GM12878 (cell line): Measurements from ENCODE around the gene FAM20B. TPM values are rescaled to one million over a fixed set of nuclear protein-coding genes. Genes with fewer than 3 reads are reported as not detected.
A peak's percentile ranks its signal among the peaks of the same experiment; 100 is the strongest.

Experiments
- ATAC-seq: fragments of 200-7000 bp; cut with Tn5 transposase; 3 replicates; pipeline ENCODE4 v1.9.1; 2020; ENCODE audit warnings: mild to moderate bottlenecking, moderate library complexity
- BruUV-seq: library from RNA; stranded (reverse); fragments of 400-500 nt; replicated peaks from 2 replicates; lab custom pipeline; 2021; lab: Mats Ljungman, UMichigan
- CTCF ChIA-PET: fragments of 300-600 bp; sonication (Branson Sonifier 250); formaldehyde crosslinking; extraction: SDS; loops from one replicate; lab custom pipeline; 2021; ENCODE audit warnings: inconsistent platforms; lab: Yijun Ruan, JAX
- POLR2A ChIA-PET: fragments of 350-600 bp; formaldehyde crosslinking; extraction: SDS; loops from one replicate; lab custom pipeline; 2021; ENCODE audit warnings: inconsistent platforms; lab: Charles Lee
- RAD21 ChIA-PET: fragments of 300-600 bp; sonication (Branson Sonifier 250); formaldehyde crosslinking; loops from one replicate; lab custom pipeline; 2023; ENCODE audit warnings: antibody characterized with exemption; ENCODE audit not compliant: unreplicated experiment; lab: Charles Lee
- SMC1A ChIA-PET: fragments of 300-600 bp; sonication (Branson Sonifier 250); formaldehyde crosslinking; loops from one replicate; lab custom pipeline; 2023; ENCODE audit not compliant: unreplicated experiment, uncharacterized antibody; lab: Charles Lee
- DNase-seq: peaks from one replicate; pipeline ENCODE4 v3.0.0-alpha.2; 2011; ENCODE audit warnings: low read depth, low spot score
- FAIRE-seq: peaks from 3 replicates; lab custom pipeline; 2011; peaks lifted over from hg19 to GRCh38; lab: Jason Lieb, UNC
- H2AFZ ChIP-seq: 2 replicates; pipeline ENCODE4 v1.6.0; 2011; ENCODE audit warnings: low read depth, low read length, control low read depth; ENCODE audit not compliant: control insufficient read depth
- H3K27ac ChIP-seq: 2 replicates; pipeline ENCODE4 v1.5.1; 2011; ENCODE audit warnings: control low read depth; ENCODE audit not compliant: control insufficient read depth, insufficient read depth
- H3K27me3 ChIP-seq, 2 experiments: replicated peaks in 1 of 2; 2 replicates each; pipeline versions ENCODE4 v1.6.0 to v1.6.1; 2011; ENCODE audit warnings: low read length in 1 of 2; ENCODE audit not compliant: control insufficient read depth in 2 of 2, insufficient read depth in 2 of 2
- H3K36me3 ChIP-seq, 2 experiments: 2 replicates each; pipeline ENCODE4 v1.5.1; 2011; ENCODE audit warnings: low read length in 1 of 2; ENCODE audit not compliant: control insufficient read depth in 2 of 2, insufficient read depth in 2 of 2
- H3K4me1 ChIP-seq: 2 replicates; pipeline ENCODE4 v1.6.1; 2011; ENCODE audit warnings: mild to moderate bottlenecking, low read length, moderate library complexity, mixed read lengths; ENCODE audit not compliant: control insufficient read depth, insufficient read depth
- H3K4me2 ChIP-seq: 2 replicates; pipeline ENCODE4 v1.6.0; 2011; ENCODE audit warnings: control low read depth; ENCODE audit not compliant: control insufficient read depth, insufficient read depth
- H3K4me3 ChIP-seq: fragments of 200-600 bp; sonication (generic); 2 replicates; pipeline ENCODE4 v1.5.1; 2016
- H3K79me2 ChIP-seq: 2 replicates; pipeline ENCODE4 v1.6.0; 2011; ENCODE audit warnings: low read length; ENCODE audit not compliant: control insufficient read depth, insufficient read depth
- H3K9ac ChIP-seq: 2 replicates; pipeline ENCODE4 v1.8.0; 2011; ENCODE audit warnings: low read length, control low read depth, mixed read lengths; ENCODE audit not compliant: control insufficient read depth, insufficient read depth
- H3K9me3 ChIP-seq: replicated peaks from 3 replicates; pipeline ENCODE4 v1.5.1; 2011; ENCODE audit warnings: mild to moderate bottlenecking, low read length; ENCODE audit not compliant: control insufficient read depth, insufficient read depth
- H4K20me1 ChIP-seq: 2 replicates; pipeline ENCODE4 v1.6.0; 2011; ENCODE audit not compliant: control insufficient read depth, insufficient read depth
- CREB1 ChIP-seq: IDR thresholded peaks from 2 replicates; pipeline ENCODE4 v1.6.1; 2012; ENCODE audit warnings: low read depth, mild to moderate bottlenecking, inconsistent platforms
- KAT2A ChIP-seq: conservative IDR thresholded peaks from 2 replicates; pipeline ENCODE4 v1.6.1; 2011; ENCODE audit warnings: low read depth, low read length; ENCODE audit not compliant: control insufficient read depth
- SMC3 ChIP-seq: IDR thresholded peaks from 2 replicates; pipeline ENCODE4 v1.6.1; 2011; ENCODE audit warnings: low read length, improper control_type of control experiment, borderline replicate concordance
- ZNF207 ChIP-seq: fragments of 450-650 bp; IDR thresholded peaks from 2 replicates; pipeline ENCODE4 v1.6.1; 2014; ENCODE audit warnings: antibody characterized with exemption, mild to moderate bottlenecking, borderline replicate concordance
- ZNF24 ChIP-seq: fragments of 450-650 bp; IDR thresholded peaks from 2 replicates; pipeline ENCODE4 v1.6.1; 2017; ENCODE audit warnings: antibody characterized with exemption, mild to moderate bottlenecking
- WGBS: methylation state at CpG from one replicate; pipeline ENCODE4 v1.1.6; 2016; ENCODE audit warnings: low lambda C conversion rate; ENCODE audit not compliant: insufficient replicate concordance, insufficient coverage; ENCODE audit errors: missing lambda C conversion rate; 5-methylcytosine and 5-hydroxymethylcytosine counted together
- in situ Hi-C: fragments of 300-500 bp; cut with MboI; formaldehyde crosslinking; loops from 9 replicates; pipeline ENCODE4 v1.14.3; 2018; ENCODE audit warnings: mixed read lengths
- intact Hi-C: fragments of 100-400 bp; cut with micrococcal nuclease; formaldehyde crosslinking; loops from one replicate; pipeline ENCODE4 v1.14.2; 2022; ENCODE audit not compliant: unreplicated experiment
- polyA plus RNA-seq, 11 experiments: library from polyadenylated mRNA; depleted of rRNA in 4 of 11; unstranded in 6 of 11; stranded (reverse) in 5 of 11; fragments of >200 nt; fragmentation: Nextera tagmentation in 4 of 11; fragmentation: Illumina TruSeq in 1 of 11; extraction: Ambion mirVana in 4 of 11; extraction: Trizol in 1 of 11; gene quantifications; 1 replicate in 1 of 11; 2 replicates in 10 of 11; pipeline versions ENCODE4 v1.2.1 to v1.2.3, GENCODE V29; 2011 to 2016; ENCODE audit warnings: inconsistent platforms in 2 of 11, missing spikeins in 2 of 11, low read depth in 1 of 11
- total RNA-seq, 4 experiments: library from RNA; depleted of rRNA in 3 of 4; stranded (reverse); fragments of >200 nt in 3 of 4; fragmentation: Illumina TruSeq in 1 of 4; extraction: Trizol in 1 of 4; gene quantifications; 2 replicates each; pipeline versions ENCODE4 v1.2.1 to v1.2.3, GENCODE V29; 2013 to 2021
- TF ChIP-seq, protein P1 (sequence below): fragments of 450-650 bp; IDR thresholded peaks from 2 replicates; pipeline ENCODE4 v1.6.1; 2017; ENCODE audit warnings: mild to moderate bottlenecking

The FAM20B gene
- total and polyA plus RNA-seq, 10 of the 15 experiments (the other 5 are each of a cell fraction or from before 2014, with no cell fraction given), result 2.4 to 25.6 (median 12.8) TPM

DNA sequence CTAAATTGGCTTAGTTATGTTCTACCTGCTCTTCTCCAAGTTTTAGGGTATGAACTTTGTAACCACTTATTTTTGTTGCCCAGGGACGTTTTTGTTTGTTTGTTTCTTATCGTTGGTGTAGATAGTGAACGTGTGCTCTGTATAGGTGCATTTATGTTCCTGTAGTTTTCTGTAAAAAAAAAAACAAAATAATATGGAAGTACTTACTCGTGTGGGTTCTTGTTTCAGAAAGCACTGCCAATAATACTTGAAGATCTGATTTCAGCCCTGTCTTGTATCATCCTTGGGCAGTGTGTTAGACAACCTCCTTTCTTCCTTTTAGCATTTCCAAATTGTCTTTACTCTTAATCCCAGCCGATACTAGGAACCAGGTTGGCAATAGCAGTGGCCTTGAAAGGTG is 4.4 kb downstream of the FAM20B start:
- peak overlapping the region; percentile 18; the same call in 1 of the 2 replicates for H3K27ac ChIP-seq
- DNase-seq (no peak), FAIRE-seq (no peak), ATAC-seq (no peak)
- H3K9ac ChIP-seq, result no peak overlapping the region
- in situ Hi-C loops, result no loop called here
- H2AFZ ChIP-seq, result no peak overlapping the region
- H4K20me1 ChIP-seq, result no peaks in the 10 kb centered on the region
- no peak for TF ChIP-seq SMC3
- no peak for TF ChIP-seq ZNF24
- TF ChIP-seq KAT2A, result no peak
- TF ChIP-seq, protein P1, sequence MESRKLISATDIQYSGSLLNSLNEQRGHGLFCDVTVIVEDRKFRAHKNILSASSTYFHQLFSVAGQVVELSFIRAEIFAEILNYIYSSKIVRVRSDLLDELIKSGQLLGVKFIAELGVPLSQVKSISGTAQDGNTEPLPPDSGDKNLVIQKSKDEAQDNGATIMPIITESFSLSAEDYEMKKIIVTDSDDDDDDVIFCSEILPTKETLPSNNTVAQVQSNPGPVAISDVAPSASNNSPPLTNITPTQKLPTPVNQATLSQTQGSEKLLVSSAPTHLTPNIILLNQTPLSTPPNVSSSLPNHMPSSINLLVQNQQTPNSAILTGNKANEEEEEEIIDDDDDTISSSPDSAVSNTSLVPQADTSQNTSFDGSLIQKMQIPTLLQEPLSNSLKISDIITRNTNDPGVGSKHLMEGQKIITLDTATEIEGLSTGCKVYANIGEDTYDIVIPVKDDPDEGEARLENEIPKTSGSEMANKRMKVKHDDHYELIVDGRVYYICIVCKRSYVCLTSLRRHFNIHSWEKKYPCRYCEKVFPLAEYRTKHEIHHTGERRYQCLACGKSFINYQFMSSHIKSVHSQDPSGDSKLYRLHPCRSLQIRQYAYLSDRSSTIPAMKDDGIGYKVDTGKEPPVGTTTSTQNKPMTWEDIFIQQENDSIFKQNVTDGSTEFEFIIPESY, result no peak
- TF ChIP-seq ZNF207, result no peak
- TF ChIP-seq CREB1, result no peak
- no peaks in the 10 kb centered on the region for H3K9me3 ChIP-seq
- H3K27me3 ChIP-seq, result no peaks in the 10 kb centered on the region
- H3K4me1 ChIP-seq, result peaks cover 49% of the 10 kb centered on the region
- ChIA-PET SMC1A (interaction anchor here (1.2 to 4.3 kb wide), 5 partner anchors 8 to 255 kb away, joined by 3 to 30 read pairs (median 11); partner anchors contain the start of gene TOR3A), POLR2A (no interaction called here), CTCF (interaction anchor here (0.8 to 2.0 kb wide), 7 partner anchors 25 to 488 kb away, joined by 3 to 8 read pairs (median 5); partner anchors contain the start of gene TOR3A), RAD21 (interaction anchor here (1.4 kb wide), 1 partner anchor 28 kb away, joined by 3 read pairs; no protein-coding TSS in a partner anchor)
- peak overlapping the region; percentile 74 for H3K4me2 ChIP-seq
- no TSS peak for BruUV-seq
- no peaks in the 10 kb centered on the region for H3K36me3 ChIP-seq
- peak overlapping the region; percentile 18; the same call in 1 of the 2 replicates for H3K4me3 ChIP-seq
- peaks cover 76% of the 10 kb centered on the region for H3K79me2 ChIP-seq
- 74% methylated on average over 5 of the region's 5 CpGs for WGBS
- intact Hi-C loops, result no loop called here
